HTR-8/SVneo (cell line): ENCODE measurements around the gene ABHD15.

ENCODE experiments used
- DNase-seq: peaks from one replicate; pipeline ENCODE4 v3.0.0; 2011; ENCODE audit warnings: low spot score, mixed read lengths; ENCODE audit not compliant: insufficient read length
- FAIRE-seq: peaks from 2 replicates; lab custom pipeline; 2011; peaks lifted over from hg19 to GRCh38; lab: Jason Lieb, UNC

Gene ABHD15

GRCh38 chr17:29595107-29595942 is 28.5 kb upstream of the ABHD15 start:
- no peak for FAIRE-seq
- no peak for DNase-seq

GRCh38 chr17:29594519-29595090 is 27.8 kb upstream of the ABHD15 start:
- FAIRE-seq (no peak), DNase-seq (no peak)

- FAIRE-seq (no peak), DNase-seq (peak; percentile 35)
Measured at GRCh38 chr17:29593591-29594518, 27.0 kb upstream of the ABHD15 start.

DNA sequence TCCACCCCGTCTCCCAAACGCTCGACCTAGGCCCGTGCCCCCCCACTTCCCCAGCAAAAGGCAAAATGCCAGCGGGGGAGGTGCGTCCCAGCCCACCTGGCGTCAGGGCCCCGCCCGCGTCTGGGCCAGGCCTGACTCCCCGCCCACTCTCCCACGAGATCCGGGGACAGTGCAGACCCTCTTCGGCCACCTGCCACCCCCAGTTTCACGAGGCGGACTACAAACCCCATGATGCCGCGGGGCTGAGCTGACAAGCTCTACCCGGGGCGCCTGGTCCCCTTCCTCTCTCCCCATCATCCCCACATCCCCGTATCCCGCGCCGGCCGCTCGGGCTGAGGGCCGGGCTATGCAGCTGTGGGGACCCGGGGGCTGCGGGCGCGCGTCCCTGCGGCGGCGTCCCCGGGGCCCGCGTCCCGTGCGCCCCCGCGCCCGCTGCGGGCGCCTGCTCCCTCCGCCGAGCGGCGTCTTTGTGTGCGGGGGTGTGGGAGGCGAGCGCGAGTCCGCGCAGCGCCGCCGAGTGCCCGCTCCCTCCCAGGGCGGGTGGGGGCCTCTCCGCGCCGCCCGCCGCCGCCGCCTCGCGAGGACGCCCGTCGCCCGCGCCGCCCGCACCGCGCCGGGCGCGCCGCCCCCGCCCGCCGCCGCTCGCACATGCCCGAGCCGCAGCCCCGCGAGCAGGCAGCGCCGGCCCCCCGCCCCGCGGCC is 26.2 kb upstream of the ABHD15 start, which contains the start of gene ANKRD13B:
ANKRD13B (plus strand) TSS at position 283 of the 702 bp plus-strand sequence. CDS start 490 bp downstream, outside the sequence.
- FAIRE-seq (no peak), DNase-seq (peak; percentile 63)

- FAIRE-seq (peak; percentile 92), DNase-seq (peak; percentile 92)
Measured at GRCh38 chr17:29591737-29592608, 25.1 kb upstream of the ABHD15 start.

GRCh38 chr17:29591146-29591736 is 24.4 kb upstream of the ABHD15 start:
- DNase-seq (peak; percentile 80), FAIRE-seq (no peak)

DNA sequence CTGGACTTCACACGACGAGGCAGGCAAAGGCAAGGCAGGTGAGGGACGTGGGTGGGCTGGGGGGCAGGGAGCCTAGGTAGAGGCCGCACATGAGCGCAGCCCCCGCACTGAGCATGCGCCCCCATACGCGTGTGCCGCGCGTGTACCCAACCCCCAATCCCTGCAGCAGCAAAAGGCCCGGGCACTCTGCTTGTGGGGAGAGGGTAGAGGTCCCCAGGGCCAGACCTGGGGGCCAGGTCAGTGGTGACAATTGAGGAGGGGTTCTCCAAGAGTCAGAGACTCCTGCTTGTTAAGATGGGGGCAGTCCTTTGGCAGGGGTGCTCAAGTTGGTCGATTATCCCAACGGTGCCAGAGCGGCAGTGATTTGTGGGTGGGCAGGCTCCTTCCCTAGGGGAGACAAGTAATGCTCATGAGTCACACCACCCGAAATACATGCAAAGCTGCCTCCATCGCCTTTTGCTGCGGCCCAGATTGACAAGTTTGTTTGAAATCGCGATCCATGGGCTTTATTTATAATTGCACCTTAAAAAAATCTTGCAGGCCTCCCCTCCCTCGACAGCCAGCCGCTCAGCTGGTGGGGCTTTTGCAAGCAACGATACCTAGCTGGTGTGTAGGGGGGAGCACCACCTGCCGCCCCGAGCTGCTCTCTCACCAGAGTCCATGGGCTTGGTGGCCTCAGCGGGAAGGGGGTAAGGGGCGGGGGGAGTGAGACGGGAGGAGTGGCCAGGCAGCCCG is 23.7 kb upstream of the ABHD15 start:
- DNase-seq (peak; percentile 54), FAIRE-seq (no peak)

DNA sequence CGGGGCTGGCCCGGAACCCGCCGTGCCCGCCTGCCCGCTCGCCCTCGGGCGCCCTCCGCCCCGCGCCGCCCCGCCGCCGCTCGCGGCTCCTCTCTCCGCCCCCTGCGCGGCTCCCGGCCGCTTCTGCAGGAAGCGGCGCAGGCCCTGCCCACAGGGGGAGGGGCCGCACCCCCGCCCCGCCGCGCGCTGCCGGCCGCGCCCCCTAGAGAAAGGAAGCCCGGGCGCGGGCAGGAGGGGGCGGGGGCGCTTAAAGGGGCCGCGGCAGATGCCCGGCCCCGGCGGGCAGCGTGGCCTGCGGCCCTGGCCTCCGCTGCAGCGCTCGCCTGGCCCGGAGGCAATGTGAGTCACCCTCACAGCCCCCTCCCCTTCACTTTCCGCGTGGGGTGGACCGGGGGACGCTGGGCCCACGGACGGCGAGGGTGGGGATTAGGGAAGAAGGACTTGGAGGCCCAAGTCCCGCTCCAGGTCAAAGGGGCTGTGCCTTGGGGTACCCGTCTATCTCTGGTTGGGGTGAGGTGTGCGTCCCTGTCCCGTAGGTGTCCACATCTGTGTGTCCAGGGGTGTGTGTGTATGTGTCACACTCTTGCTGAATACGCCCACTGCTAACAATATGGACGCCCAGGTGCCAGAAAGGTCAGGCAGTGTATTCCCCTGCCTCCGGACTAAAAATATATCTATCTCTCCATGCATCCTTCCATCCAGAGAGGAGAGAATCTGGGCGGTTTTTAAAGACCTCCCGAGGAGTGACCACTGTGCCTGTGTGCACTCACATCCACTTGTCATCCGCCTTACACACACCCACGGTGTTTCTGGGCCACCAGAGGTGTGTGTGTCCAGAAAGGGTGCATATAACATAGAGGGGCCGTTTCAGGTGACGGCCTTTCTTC is 22.9 kb upstream of the ABHD15 start, which contains the start of gene GIT1:
GIT1 (minus strand) TSS at position 125 of the 887 bp plus-strand sequence. CDS start 270 bp downstream, outside the sequence.
- FAIRE-seq = peak; percentile 44

GRCh38 chr17:29588562-29589411 is 21.9 kb upstream of the ABHD15 start:
- peak; percentile 34 for DNase-seq
- peak; percentile 62 for FAIRE-seq

More for the DNA sequence above, 22.9 kb upstream of the ABHD15 start, which contains the start of gene GIT1:
- peak; percentile 84 for DNase-seq

GRCh38 chr17:29588017-29588561 is 21.3 kb upstream of the ABHD15 start:
- FAIRE-seq (no peak), DNase-seq (no peak)

DNA sequence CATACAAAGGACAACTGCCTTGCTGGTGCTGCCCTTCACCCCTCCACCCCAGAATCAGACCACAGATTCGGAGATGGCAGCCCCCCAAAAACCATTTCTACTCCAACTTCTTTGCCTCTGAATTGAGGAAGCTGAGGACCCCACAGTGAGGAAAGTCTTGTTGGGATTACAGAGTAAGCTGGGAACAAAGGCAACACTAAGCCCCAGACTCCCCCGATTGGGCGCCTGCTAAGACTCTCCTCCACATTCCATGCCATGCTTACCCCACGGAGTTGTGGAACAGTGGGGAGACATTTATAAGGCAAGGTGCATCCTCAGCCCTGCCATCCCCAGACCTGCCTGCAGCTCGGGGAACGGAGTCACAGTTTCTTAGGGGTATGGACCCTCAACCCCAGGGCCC is 20.8 kb upstream of the ABHD15 start:
- FAIRE-seq (no peak), DNase-seq (no peak)

DNA sequence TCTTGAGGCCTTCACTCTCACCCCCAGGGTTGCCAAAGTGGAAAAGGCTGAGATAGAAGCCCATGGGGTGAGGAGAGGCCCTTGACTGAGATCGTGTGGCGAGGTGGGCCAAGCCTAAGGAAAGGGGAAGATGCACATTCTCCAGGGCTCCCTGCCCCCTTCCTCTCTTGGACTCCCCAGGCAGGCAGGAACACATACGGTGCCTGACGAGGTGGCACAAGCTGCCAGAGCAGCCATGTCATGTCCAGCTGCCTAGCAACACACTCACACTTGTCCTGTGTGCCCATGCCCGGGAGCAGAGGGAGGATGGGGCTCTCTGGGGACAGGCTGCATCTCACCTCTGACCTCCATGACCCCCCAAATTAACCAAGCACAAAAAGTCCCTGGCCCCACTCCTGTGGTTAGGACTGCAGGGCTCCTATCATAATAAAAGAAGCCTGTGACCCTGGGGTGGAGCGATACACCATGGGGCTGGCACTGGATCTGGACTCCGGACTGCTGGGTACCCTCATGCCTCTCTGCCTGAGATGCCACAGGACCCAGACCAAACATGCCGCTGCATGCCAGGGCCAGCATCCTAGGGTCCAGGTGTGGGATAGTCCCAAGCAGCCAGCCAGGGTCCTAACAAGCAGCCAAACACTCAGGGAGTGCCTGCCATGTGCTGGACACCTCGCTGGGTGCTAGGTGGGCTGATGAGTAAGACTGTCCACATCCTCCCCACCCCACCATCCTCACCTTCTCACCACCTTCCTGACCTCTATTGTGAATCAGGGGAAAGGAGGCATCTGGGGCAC is 20.0 kb upstream of the ABHD15 start:
- DNase-seq = no peak
- no peak for FAIRE-seq

- peak; percentile 58 for FAIRE-seq
Measured at GRCh38 chr17:29585080-29585751, 18.4 kb upstream of the ABHD15 start.

DNA sequence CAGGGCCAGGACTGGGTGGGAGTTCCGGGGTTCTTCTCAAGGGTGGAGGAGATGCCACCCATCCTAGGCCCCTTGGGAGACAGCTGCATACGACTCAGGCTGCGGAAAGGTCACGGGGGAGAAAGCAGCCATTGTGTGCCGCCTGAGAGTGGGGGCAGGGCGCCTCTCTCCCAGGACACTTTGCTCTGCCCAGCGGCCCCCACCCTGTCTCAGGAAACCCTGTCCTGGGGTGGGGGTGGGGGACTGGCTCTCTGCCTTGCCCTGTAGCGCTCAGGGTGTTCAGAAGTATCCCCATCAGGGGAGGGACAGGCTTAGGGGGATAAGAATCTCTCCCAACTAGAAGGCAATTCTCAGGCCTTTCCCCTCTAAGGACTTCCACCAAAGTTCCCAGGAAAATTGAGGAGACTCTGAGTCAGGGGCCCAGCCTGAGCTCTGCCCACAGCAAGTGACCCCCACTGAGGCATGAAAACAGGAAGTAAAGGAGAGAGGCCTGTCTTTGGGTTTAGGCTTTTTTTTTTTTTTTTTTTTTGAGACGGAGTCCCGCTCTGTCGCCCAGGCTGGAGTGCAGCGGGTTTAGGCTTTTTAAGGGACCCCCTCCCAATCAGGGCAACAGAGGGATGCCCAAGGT is 17.7 kb upstream of the ABHD15 start:
- no peak for FAIRE-seq
- DNase-seq = no peak

More at GRCh38 chr17:29585080-29585751, 18.4 kb upstream of the ABHD15 start:
- DNase-seq = peak; percentile 26
